GM10847 (cell line): ENCODE measurements around the gene KRT24.

Experiments used
- POLR2A ChIP-seq: IDR thresholded peaks from 2 replicates; pipeline ENCODE4 v1.6.1; 2011; ENCODE audit not compliant: insufficient read length; ENCODE audit errors: extremely low read depth

KRT24 gene

GRCh38 chr17:40703652-40704051 lies at the start of gene KRT24:
KRT24 (minus strand) TSS chr17:40703752; CDS start chr17:40703693, 59 bp downstream.
- no peak for TF ChIP-seq POLR2A

- TF ChIP-seq POLR2A, result no peak
These were observed 47.5 kb upstream of the KRT24 start for GRCh38 chr17:40751065-40751464.

DNA sequence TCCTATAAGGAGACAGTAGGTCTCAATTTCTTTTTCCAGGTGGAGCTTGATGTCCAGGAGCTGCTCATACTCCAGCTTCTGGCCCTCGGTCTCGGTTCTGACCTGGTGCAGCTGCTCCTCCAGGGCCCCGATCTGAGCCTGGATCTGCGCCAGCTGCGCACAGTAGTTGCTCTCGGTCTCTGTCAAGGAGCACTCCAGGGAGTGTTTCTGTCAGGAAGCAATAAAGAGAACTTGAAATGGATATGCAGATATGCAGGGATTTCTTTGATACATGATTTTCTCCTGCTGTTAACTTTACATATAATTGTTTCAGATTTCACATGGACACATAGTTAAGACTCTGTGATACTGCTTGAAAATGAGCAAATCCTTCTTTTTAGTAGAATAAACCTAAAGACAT lies 46.8 kb upstream of the KRT24 start:
- no peak for TF ChIP-seq POLR2A

GRCh38 chr17:40738553-40738952 lies 35.0 kb upstream of the KRT24 start:
- TF ChIP-seq POLR2A, result no peak

GRCh38 chr17:40735016-40735415 lies 31.5 kb upstream of the KRT24 start:
- no peak for TF ChIP-seq POLR2A

DNA sequence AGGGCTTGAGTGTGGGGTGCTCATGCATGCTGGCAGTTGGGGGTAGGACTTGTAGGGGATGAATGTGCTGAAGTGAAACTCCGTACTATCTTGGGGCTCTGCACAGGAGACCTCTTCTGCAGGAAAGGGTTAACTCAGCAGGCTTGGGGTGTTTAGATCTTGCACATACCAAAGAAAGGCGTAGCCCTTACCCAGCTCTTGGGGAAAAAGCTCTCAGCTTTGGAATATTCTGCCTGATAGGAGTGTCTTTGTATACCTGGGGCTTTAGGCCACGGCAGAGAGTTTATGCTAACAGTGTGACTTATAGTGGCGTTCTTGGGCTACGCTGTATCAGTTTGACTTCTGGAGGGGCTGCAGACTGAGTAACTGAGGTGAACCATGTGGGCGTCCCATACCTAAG lies 30.5 kb upstream of the KRT24 start:
- TF ChIP-seq POLR2A, result no peak

DNA sequence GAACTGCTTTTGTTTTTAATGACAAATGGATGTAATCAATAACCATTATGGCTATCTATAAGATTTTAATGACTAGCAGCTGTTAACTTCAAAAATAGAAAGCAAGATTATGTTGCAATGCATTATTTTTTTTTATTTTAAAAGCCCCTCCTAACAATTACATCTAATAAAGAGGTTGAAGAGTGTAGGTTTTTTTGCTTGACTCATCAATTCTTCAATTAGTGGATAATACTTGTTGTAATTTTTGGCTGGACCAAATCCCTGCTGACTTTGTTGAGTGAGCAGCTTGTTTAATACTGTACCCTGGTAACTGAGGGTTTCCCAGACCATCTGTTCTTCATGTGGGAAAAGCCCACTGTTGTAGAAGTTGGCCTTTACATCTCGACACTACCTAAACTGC lies 27.4 kb upstream of the KRT24 start:
- TF ChIP-seq POLR2A, result no peak

- no peak for TF ChIP-seq POLR2A
These were observed 24.1 kb upstream of the KRT24 start for GRCh38 chr17:40727447-40728231.

GRCh38 chr17:40726919-40727318 lies 23.4 kb upstream of the KRT24 start:
- TF ChIP-seq POLR2A, result no peak

DNA sequence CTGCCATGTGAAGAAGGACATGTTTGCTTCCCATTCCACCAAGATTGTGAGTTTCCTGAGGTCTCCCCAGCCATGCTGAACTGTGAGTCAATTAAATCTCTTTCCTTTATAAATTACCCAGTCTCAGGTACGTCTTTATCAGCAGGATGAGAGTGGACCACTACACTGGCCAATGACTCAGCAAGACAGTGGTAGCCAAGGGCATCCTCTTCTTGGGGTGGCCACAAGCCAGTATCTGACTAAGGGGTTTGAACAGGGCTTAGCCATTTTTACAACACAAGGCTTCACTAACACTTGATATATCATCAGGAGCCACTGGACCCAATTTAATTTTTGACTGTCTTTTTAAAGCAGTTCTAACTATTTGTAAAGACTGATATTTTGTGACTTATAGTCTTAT lies 21.1 kb upstream of the KRT24 start:
- TF ChIP-seq POLR2A, result no peak

DNA sequence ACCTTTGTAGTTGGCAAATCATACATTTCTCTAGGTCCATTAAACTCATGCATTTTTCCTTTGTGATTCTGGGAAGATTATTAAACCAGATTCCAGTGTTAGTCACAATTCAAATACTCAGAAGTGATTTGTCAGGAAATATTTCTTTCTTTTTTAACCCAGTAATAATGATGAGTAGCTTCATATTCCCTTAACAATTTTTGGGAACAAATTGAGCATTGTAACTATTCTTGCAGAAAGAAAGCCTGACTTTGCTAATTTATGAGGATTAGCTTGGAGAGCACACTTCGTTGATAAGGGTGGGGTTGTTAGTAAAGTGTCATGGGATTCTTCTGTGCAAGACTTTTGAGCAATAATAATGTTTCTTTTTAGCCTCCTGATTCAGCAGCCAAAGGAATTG lies 18.7 kb upstream of the KRT24 start:
- TF ChIP-seq POLR2A, result no peak

GRCh38 chr17:40720899-40721298 lies 17.3 kb upstream of the KRT24 start:
- no peak for TF ChIP-seq POLR2A

GRCh38 chr17:40718930-40719329 lies 15.4 kb upstream of the KRT24 start:
- no peak for TF ChIP-seq POLR2A

- no peak for TF ChIP-seq POLR2A
These were observed 14.2 kb upstream of the KRT24 start for GRCh38 chr17:40717776-40718175.

- TF ChIP-seq POLR2A, result no peak
These were observed 10.9 kb upstream of the KRT24 start for GRCh38 chr17:40714473-40714872.

DNA sequence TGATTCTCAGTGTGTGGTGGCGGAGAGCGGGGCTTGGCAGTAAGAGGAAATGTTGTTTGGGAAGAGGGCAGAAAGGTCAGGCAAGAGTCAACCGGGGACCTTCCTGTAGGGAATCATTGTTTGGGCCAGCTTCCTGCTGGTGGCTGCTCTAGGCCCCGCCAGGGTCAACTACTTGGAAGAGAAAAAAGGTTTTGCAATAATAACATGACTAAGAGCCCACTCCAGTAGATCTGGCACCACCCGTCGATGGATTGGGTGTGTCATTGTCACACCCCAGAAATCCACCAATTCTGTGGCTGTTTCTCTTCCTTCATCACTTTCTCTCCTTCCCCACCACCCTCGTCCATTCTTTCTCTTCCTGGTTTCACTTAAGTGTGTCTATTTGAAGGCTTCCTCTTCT lies 4.2 kb upstream of the KRT24 start:
- TF ChIP-seq POLR2A, result no peak

GRCh38 chr17:40705584-40705983 lies 2.0 kb upstream of the KRT24 start:
- no peak for TF ChIP-seq POLR2A

DNA sequence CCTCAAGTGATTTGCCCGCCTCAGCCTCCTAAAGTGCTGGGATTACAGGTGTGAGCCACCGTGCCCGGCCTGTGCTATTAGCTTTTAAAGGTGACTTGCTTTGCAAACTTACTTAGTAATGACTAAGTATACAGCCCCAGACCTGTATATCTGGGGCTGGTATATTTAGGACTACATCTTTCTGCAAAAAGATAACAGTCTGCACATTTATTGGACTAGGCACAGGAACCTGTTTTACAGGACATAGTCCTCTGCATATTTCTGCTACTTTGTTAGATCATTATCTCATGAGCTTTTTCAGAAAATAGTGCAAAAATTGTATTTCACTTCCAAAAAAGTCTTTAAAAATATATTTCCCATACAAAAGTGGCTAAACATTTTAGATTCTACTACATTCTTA lies 1.3 kb downstream of the KRT24 start:
- no peak for TF ChIP-seq POLR2A

DNA sequence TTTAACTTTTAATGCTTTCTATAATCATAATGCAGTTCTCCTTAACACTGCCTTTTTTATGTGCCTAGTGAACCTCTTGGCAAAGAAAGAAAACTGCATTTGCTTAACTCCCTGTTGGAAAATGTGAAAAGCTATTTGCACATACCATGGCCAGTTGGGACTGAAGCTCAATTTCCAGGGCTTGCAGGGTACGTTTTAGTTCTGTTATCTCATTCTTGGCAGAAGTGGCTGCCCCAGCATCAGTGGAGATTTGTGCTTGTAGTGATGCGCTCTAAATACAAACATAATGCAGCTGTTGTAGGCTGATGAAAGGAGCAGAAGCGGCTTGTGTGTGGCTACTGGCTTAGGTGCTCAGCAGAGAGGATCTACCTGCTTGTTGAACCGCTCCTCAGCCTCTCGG lies 3.7 kb downstream of the KRT24 start:
- no peak for TF ChIP-seq POLR2A
